GM21786 (cell line): Measurements from ENCODE around the gene ARMH3.
A peak's percentile ranks its signal among the peaks of the same experiment; 100 is the strongest.
"Not testable (repeated sequence)": the region's sequence is repeated elsewhere in the genome, so short reads cannot be mapped to it uniquely, and the experiment has no call there.

ENCODE experiments used
- ATAC-seq: cut with Tn5 transposase; IDR thresholded peaks from one replicate; pipeline ENCODE4 v1.9.1; 2021; ENCODE audit not compliant: unreplicated experiment

Gene ARMH3

GRCh38 chr10:101987136-101987535 lies 68.8 kb downstream of the ARMH3 start:
- no peak for ATAC-seq

GRCh38 chr10:101986624-101986971 lies 69.4 kb downstream of the ARMH3 start:
- peak; percentile 58 for ATAC-seq

- not testable (repeated sequence) for ATAC-seq
Observed at GRCh38 chr10:101980677-101981076, 75.3 kb downstream of the ARMH3 start.

DNA sequence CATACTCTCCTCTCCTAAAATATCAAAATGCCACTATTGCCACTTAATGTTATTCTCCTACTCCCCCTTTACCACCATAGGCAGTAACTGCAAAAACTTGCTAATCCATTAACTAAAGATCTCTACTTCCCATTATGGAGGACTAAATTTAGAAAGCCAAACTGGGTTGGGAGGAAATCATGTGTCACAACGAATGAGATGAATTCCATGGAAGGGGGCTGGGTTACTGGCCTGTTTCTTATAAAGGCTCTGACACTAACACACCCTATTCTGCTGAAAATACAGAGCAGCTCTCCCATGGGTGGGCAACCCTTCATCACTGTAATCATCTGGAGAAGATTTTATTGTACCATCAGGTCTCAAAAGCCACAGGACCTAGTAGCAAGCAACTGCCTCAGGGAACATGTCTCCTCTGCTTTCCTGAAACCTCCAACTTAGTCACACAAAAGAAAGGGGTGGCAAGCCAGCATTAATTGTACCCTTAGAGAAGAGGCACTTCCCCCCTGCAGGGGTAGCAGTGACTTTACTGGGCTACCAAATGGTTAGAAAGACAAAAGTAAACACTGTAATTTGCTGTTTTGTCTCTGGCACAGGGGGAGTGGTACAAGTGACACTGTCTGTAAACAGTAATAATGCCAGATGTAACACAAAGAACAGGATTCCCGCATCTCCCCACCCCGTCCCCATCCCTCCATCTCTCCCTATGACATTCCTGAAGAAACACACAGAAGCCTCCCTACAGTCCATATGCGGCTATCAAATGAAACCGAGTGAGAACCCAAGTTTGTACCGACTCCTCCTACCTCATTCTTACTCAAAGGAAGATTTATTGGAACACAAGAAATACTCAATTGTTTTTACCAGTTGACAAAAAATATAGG lies 81.6 kb downstream of the ARMH3 start:
- ATAC-seq: no peak

GRCh38 chr10:101972761-101973160 lies 83.2 kb downstream of the ARMH3 start:
- ATAC-seq: no peak

DNA sequence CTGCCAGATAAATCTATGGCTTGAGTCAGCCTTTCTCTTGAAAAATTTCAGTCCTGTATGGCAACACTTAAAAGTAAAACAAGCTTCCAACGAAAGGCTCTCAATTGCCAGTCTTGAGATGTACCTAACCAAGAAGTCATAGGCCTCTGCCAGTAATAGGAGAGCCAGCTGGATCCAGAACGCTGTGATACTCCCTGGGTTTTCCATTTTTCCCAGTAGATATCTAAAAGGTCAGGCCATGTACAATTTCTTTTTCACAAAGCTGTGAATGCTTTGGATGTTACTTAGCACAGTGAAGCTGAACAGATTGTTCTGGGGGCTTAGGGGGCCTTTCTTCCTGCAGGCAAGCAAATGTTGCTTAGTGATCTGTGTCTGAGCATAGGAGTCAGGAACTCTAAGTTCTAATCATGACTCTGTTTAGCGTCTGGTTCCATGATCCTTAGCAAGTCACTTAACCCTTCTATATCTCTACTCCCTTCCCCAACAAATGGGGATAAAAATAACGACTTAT lies 86.5 kb downstream of the ARMH3 start:
- no peak for ATAC-seq

DNA sequence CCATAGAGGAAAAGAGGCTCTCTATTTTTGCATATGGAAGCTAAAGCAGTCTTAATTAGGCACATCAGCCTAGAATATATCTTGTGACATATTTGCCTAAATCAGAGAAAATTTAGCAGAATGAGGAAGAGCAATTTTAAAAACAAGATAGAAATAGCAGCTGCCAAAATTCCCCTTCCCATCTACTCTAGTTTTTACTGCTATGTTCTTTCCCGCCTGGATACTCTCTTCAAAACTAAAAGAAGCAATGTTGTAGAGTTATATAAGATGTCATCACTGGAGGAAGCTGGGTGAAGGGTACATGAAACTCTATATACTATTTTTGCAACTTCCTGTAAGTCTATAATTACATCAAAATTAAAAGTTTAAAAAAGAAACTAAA lies 87.0 kb downstream of the ARMH3 start:
- no peak for ATAC-seq

- ATAC-seq: no peak
Observed at GRCh38 chr10:101968286-101968939, 87.6 kb downstream of the ARMH3 start.

DNA sequence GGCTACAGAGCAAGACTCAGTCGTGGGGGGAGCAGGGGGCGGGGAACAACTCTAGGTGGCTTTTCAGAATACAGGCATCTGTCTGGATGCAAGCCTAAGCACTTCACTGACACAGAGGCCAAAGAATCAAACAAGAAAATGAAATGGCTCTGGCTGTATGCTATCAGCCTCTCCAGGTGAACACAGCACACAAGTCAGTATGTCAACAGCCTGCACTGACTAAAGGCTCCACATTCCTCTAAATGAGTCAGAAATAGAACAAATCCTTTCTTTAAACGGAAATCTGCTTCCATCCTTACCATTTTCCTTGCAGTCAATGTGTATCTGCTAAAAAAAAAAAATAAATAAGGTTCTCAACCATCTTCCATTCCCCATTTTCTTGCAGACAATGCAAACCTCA lies 88.3 kb downstream of the ARMH3 start:
- ATAC-seq: no peak

DNA sequence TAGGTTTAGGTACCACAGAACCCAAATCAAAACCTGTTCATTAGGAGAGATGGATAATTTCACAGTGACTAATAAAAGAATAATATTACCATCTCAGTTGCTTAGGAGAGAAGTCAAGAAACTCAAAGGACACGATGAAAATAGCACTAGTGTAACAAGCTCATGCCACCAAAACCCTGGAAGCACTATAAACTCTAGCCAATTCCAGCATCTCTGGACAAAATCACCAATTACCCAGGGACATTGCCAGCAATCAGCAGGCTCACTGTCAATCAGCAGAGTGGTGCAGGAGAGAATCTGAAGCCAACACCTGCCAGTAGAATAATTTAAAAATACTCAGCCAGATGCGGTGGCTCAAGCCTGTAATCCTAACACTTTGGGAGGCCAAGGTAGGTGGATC lies 88.9 kb downstream of the ARMH3 start:
- ATAC-seq: no peak

GRCh38 chr10:101965075-101965765 lies 90.8 kb downstream of the ARMH3 start:
- no peak for ATAC-seq

- no peak for ATAC-seq
Observed at GRCh38 chr10:101961591-101962498, 94.1 kb downstream of the ARMH3 start.

GRCh38 chr10:101960879-101961395 lies 95.0 kb downstream of the ARMH3 start:
- no peak for ATAC-seq

DNA sequence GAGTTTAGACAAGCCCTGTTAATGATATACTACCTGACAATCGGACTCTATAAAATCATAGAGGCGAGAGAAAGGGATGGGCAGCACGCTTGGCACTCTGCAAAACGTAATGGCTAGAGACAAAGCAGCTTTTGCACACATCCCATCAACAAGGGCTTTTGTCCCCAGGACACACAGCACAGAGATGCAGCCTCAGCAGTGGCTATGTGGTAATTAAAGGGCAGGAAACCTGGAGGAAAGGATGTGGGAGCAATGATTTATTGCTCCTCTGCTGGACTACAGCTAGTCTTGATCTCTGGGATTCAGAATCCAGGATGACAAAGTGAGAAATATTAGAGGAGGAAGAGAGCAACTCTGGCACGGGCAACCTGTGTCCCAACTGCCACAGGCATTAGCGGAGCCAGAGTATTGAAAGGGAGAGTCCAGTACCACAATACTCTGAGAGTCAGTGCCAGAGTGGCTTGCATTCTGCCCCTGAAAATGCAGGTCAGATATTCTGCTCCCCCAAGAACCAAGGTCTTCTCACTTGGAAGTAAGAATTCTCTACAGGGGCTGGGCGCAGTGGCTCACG lies 96.5 kb downstream of the ARMH3 start:
- no peak for ATAC-seq

GRCh38 chr10:101958691-101959090 lies 97.3 kb downstream of the ARMH3 start:
- ATAC-seq: no peak

DNA sequence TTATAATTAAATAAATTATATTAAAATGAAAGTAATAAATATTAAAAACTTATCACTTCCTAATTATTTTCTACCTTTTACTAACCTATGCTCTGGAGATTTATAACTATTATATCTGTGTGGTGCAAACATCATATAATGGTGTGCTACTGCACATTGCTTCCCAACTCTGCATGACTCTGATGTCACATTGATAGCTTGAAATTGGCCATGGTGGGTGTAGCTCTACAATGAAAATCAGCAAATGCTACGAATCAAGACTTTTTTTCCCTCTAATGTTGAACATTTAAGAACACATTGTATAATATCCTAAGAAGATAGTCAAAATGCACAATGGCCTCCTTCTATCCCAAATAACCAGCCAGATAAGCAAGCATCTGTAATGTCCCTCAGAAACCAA lies 99.1 kb downstream of the ARMH3 start:
- no peak for ATAC-seq

DNA sequence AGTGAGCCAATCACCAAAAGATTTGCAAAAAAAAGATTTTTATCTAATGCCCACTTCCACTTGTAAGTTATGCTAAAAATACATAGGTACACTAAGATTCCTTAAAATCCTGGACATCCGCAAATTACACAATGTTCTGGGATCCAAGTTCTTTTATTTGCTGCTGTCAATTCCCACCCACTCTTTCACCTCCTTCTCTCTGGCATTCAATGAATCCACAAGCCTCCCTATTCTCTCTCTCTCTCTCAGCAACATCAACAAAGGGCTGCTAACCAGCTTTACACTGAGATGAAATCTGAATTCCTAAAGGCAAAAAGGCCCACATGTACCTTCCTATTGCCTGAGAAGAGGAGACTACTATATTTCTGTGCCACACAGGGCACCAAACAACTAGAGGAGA lies 99.9 kb downstream of the ARMH3 start:
- no peak for ATAC-seq

GRCh38 chr10:101952191-101952590 lies 103.8 kb downstream of the ARMH3 start:
- ATAC-seq: no peak

DNA sequence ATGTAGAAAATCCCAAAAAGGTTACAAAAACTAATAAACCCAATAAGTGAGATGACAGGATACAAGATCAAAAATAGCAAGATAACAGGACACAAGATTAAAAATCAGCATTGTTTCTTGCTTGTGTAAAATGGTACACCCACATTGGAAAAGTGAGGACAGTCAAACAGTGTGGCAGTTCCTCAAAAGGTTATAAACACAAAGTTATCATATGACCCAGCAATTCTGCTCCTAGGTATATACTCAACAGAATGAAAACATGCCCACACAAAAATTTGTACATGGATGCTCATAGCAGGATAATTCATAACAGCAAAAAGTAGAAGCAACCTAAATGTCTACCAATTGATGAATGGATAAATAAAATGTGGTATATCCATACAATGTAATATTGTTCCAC lies 105.8 kb downstream of the ARMH3 start:
- no peak for ATAC-seq

DNA sequence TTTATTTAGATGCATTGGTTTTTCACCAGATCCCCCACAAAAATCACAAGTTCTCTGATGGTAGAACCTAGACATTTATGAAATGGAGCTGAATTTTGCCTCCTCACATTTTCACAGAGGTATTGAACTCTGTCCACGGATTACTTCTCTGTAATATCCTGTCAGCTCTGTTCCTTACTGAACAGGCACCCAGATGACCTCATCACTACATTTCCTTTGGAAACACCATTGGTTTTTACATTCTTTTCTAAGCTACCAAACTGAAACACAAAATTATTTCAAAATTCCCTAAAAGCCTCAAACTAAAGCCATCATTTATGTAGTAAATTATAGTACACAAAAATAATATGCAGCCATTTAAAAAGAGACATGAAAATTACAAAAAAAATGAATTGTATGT lies 114.1 kb downstream of the ARMH3 start:
- no peak for ATAC-seq
